Panc1 (cell line): Measurements from ENCODE around the gene MOGAT3.

Source experiments
- POLR2AphosphoS5 ChIP-seq: IDR thresholded peaks from 2 replicates; pipeline ENCODE4 v1.6.1; 2012; ENCODE audit warnings: mild to moderate bottlenecking, low read depth, low read length, moderate library complexity
- SIN3A ChIP-seq: IDR thresholded peaks from 2 replicates; pipeline ENCODE4 v1.6.1; 2012; ENCODE audit warnings: low read depth, mild to moderate bottlenecking, low read length, moderate library complexity, borderline replicate concordance; ENCODE audit not compliant: insufficient read depth
- TCF7L2 ChIP-seq: IDR thresholded peaks from 2 replicates; pipeline ENCODE4 v1.6.1; 2011; ENCODE audit warnings: mild to moderate bottlenecking, low read depth, low read length, inconsistent platforms
- TF ChIP-seq, protein P1 (sequence below): fragments of 450-650 bp; IDR thresholded peaks from 2 replicates; pipeline ENCODE4 v1.5.1; 2017; ENCODE audit warnings: mild to moderate bottlenecking
- TF ChIP-seq, protein P2 (sequence below), 2 experiments: IDR thresholded peaks; 2 replicates each; pipeline ENCODE4 v1.6.1; 2011 to 2012; ENCODE audit warnings: low read depth in 2 of 2, control low read depth in 1 of 2, low read length in 1 of 2, mild to moderate bottlenecking in 1 of 2, moderate library complexity in 1 of 2; ENCODE audit not compliant: insufficient read depth in 1 of 2

DNA sequence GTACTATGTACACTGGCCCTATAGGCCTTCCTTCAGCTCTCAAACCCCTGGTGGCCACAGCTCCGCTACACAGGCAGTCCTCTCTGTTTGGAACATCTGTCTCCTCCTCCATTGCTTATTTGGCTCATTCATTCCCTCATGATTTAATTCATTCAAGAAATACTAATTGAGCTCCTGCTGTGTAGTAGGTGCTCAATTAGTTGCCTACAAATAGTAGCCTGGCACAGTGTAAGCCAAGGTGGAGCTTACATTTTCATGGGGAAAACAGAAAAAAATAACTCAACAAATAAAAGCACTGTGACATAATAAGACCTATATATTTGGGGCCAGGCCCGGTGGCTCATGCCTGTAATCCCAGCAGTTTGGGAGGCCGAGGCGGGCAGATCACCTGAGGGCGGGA, 47.4 kb upstream of the MOGAT3 start:
- TF ChIP-seq, protein P1, sequence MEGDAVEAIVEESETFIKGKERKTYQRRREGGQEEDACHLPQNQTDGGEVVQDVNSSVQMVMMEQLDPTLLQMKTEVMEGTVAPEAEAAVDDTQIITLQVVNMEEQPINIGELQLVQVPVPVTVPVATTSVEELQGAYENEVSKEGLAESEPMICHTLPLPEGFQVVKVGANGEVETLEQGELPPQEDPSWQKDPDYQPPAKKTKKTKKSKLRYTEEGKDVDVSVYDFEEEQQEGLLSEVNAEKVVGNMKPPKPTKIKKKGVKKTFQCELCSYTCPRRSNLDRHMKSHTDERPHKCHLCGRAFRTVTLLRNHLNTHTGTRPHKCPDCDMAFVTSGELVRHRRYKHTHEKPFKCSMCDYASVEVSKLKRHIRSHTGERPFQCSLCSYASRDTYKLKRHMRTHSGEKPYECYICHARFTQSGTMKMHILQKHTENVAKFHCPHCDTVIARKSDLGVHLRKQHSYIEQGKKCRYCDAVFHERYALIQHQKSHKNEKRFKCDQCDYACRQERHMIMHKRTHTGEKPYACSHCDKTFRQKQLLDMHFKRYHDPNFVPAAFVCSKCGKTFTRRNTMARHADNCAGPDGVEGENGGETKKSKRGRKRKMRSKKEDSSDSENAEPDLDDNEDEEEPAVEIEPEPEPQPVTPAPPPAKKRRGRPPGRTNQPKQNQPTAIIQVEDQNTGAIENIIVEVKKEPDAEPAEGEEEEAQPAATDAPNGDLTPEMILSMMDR: no peak
- TF ChIP-seq TCF7L2: no peak
- TF ChIP-seq, protein P2, sequence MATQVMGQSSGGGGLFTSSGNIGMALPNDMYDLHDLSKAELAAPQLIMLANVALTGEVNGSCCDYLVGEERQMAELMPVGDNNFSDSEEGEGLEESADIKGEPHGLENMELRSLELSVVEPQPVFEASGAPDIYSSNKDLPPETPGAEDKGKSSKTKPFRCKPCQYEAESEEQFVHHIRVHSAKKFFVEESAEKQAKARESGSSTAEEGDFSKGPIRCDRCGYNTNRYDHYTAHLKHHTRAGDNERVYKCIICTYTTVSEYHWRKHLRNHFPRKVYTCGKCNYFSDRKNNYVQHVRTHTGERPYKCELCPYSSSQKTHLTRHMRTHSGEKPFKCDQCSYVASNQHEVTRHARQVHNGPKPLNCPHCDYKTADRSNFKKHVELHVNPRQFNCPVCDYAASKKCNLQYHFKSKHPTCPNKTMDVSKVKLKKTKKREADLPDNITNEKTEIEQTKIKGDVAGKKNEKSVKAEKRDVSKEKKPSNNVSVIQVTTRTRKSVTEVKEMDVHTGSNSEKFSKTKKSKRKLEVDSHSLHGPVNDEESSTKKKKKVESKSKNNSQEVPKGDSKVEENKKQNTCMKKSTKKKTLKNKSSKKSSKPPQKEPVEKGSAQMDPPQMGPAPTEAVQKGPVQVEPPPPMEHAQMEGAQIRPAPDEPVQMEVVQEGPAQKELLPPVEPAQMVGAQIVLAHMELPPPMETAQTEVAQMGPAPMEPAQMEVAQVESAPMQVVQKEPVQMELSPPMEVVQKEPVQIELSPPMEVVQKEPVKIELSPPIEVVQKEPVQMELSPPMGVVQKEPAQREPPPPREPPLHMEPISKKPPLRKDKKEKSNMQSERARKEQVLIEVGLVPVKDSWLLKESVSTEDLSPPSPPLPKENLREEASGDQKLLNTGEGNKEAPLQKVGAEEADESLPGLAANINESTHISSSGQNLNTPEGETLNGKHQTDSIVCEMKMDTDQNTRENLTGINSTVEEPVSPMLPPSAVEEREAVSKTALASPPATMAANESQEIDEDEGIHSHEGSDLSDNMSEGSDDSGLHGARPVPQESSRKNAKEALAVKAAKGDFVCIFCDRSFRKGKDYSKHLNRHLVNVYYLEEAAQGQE (IDR thresholded peaks at IDR 0.05; ENCODE audit: insufficient read depth in 1 of 2, low read depth in 2 of 2, low read length in 1 of 2): no peak
- TF ChIP-seq POLR2AphosphoS5: no peak
- no peak for TF ChIP-seq SIN3A
